ENCODE data around the gene UGT3A1.

GRCh38 chr5:35988529-35988928 is 2.7 kb downstream of the UGT3A1 start:
- no peak for TF ChIP-seq SUZ12 (IDR thresholded peaks at IDR 0.05; ENCODE audit: extremely low read depth, insufficient read depth, insufficient read length)
- TF ChIP-seq ZNF274 (IDR thresholded peaks at IDR 0.05; ENCODE audit: low read depth, low read length): no peak

Measured in NT2/D1 (cell line).